Type B pancreatic cell (in vitro differentiated cells): ENCODE measurements around the gene UBE2E3. TPM values are rescaled to one million over a fixed set of nuclear protein-coding genes. Genes with fewer than 3 reads are reported as not detected.

Experiments
- DNase-seq: peaks from one replicate; pipeline ENCODE4 v3.0.0; 2021; ENCODE audit warnings: mixed read lengths; ENCODE audit not compliant: unreplicated experiment; ENCODE audit errors: extremely low spot score
- H3K27ac Mint-ChIP-seq: 2 replicates; pipeline ENCODE4 v1.8.0; 2021; ENCODE audit warnings: mild to moderate bottlenecking, mixed read lengths
- H3K27me3 Mint-ChIP-seq: 2 replicates; pipeline ENCODE4 v1.8.0; 2021; ENCODE audit warnings: mixed read lengths
- H3K36me3 Mint-ChIP-seq: 2 replicates; pipeline ENCODE4 v1.8.0; 2021; ENCODE audit warnings: mixed read lengths
- H3K4me1 Mint-ChIP-seq: one replicate; pipeline ENCODE4 v1.8.0; 2021; ENCODE audit warnings: mixed read lengths; ENCODE audit not compliant: unreplicated experiment
- H3K4me3 Mint-ChIP-seq: 2 replicates; pipeline ENCODE4 v1.8.0; 2021; ENCODE audit warnings: mild to moderate bottlenecking, mixed read lengths
- H3K9me3 Mint-ChIP-seq: 2 replicates; pipeline ENCODE4 v1.8.0; 2021; ENCODE audit warnings: mixed read lengths
- CTCF ChIP-seq: fragments of 200-600 bp; sonication (generic); conservative IDR thresholded peaks from 2 replicates; pipeline ENCODE4 v1.5.0; 2021; ENCODE audit warnings: antibody characterized with exemption, mild to moderate bottlenecking
- total RNA-seq: library from RNA; stranded (reverse); gene quantifications from 2 replicates; pipeline ENCODE4 v1.2.1, GENCODE V29; 2021; ENCODE audit warnings: low replicate concordance

The UBE2E3 gene
- total RNA-seq, 1 donor from 2014 or later: 105 TPM

- Mint-ChIP-seq H3K36me3 (no peaks in the 10 kb centered on the region), H3K4me3 (no peak overlapping the region), H3K9me3 (no peaks in the 10 kb centered on the region), H3K27ac (no peak overlapping the region), H3K27me3 (no peaks in the 10 kb centered on the region), H3K4me1 (no peaks in the 10 kb centered on the region)
- no peak for TF ChIP-seq CTCF
- DNase-seq: no peak
These were observed 27.6 kb upstream of the UBE2E3 start for GRCh38 chr2:180952731-180953336.

GRCh38 chr2:180953550-180953949 is 26.9 kb upstream of the UBE2E3 start:
- DNase-seq: no peak
- Mint-ChIP-seq H3K27me3 (no peaks in the 10 kb centered on the region), H3K9me3 (no peaks in the 10 kb centered on the region), H3K27ac (no peak overlapping the region), H3K4me3 (no peak overlapping the region), H3K36me3 (no peaks in the 10 kb centered on the region), H3K4me1 (no peaks in the 10 kb centered on the region)
- TF ChIP-seq CTCF: no peak

GRCh38 chr2:180955101-180955500 is 25.3 kb upstream of the UBE2E3 start:
- no peak for DNase-seq
- H3K27ac Mint-ChIP-seq: no peak overlapping the region
- H3K4me3 Mint-ChIP-seq: no peak overlapping the region
- H3K27me3 Mint-ChIP-seq: no peaks in the 10 kb centered on the region
- no peaks in the 10 kb centered on the region for H3K4me1 Mint-ChIP-seq
- H3K9me3 Mint-ChIP-seq: no peaks in the 10 kb centered on the region
- H3K36me3 Mint-ChIP-seq: no peaks in the 10 kb centered on the region
- TF ChIP-seq CTCF: no peak

DNA sequence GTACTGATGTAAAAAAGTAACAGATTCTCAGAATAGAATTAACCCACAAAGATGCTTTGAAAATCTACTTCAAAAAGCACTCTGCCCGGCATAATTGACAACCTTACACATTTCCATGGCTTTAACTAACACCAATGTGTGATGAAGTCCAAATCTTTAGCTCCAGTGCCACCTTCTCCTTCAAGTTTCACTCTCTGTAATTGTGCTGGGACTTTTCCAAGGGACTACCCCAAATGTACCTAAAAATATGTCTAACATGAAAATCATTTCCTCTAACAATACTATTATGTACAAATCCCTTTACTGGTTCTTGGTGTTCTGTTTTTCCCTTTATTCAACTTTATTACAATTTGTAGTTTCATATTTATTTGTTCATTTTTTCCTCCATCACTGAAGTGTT is 20.6 kb upstream of the UBE2E3 start:
- H3K4me3 Mint-ChIP-seq: no peak overlapping the region
- no peaks in the 10 kb centered on the region for H3K9me3 Mint-ChIP-seq
- H3K36me3 Mint-ChIP-seq: no peaks in the 10 kb centered on the region
- DNase-seq: no peak
- no peak for TF ChIP-seq CTCF
- no peaks in the 10 kb centered on the region for H3K27me3 Mint-ChIP-seq
- H3K27ac Mint-ChIP-seq: no peak overlapping the region
- H3K4me1 Mint-ChIP-seq: no peaks in the 10 kb centered on the region

DNA sequence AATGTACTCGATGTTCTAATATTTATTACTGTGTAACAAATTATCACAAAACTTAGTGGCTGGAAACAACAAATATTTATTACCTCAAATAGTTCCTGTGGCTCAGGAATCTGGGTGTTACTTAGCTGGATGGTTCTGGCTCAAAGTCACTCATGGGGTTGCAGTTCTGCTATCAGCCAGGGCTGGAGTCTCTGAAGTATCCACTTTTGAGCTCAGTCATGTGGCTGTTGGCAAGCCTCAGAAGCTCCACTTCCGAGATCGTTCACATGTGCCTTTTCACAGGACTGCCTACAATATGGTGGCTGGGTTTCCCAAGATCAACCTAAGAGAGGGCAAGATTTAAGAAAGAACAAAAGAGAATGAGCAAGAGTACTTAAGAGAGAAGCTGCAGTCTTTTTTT is 19.4 kb upstream of the UBE2E3 start:
- Mint-ChIP-seq H3K27me3 (peaks cover 3% of the 10 kb centered on the region), H3K27ac (no peak overlapping the region), H3K4me1 (no peaks in the 10 kb centered on the region), H3K9me3 (no peaks in the 10 kb centered on the region), H3K36me3 (no peaks in the 10 kb centered on the region), H3K4me3 (no peak overlapping the region)
- no peak for TF ChIP-seq CTCF
- no peak for DNase-seq

- no peak overlapping the region for H3K27ac Mint-ChIP-seq
- H3K4me1 Mint-ChIP-seq: no peaks in the 10 kb centered on the region
- H3K27me3 Mint-ChIP-seq: peaks cover 3% of the 10 kb centered on the region
These were observed 17.6 kb upstream of the UBE2E3 start for GRCh38 chr2:180962727-180963314.

More at GRCh38 chr2:180962727-180963314, 17.6 kb upstream of the UBE2E3 start:
- no peak for DNase-seq
- no peak for TF ChIP-seq CTCF
- H3K4me3 Mint-ChIP-seq: no peak overlapping the region
- H3K9me3 Mint-ChIP-seq: no peaks in the 10 kb centered on the region
- H3K36me3 Mint-ChIP-seq: no peaks in the 10 kb centered on the region
